B cell (primary cell): Measurements from ENCODE around the gene PMIS2. TPM values are rescaled to one million over a fixed set of nuclear protein-coding genes. Genes with fewer than 3 reads are reported as not detected.
A peak's percentile ranks its signal among the peaks of the same experiment; 100 is the strongest.

Experiments used
- ATAC-seq: fragments of 200-7000 bp; cut with Tn5 transposase; one replicate; pipeline ENCODE4 v1.10.0; 2021; ENCODE audit warnings: low read depth, mild to moderate bottlenecking, moderate number of reproducible peaks, moderate library complexity
- CTCF ChIA-PET: fragments of 350-600 bp; sonication (Branson Sonifier 250); formaldehyde crosslinking; loops from one replicate; lab custom pipeline; 2021; ENCODE audit warnings: antibody characterized with exemption, inconsistent platforms; lab: Charles Lee
- POLR2A ChIA-PET: fragments of 350-600 bp; sonication (Branson Sonifier 250); formaldehyde crosslinking; loops from one replicate; lab custom pipeline; 2021; ENCODE audit warnings: antibody characterized with exemption; lab: Charles Lee
- DNase-seq: peaks from one replicate; pipeline ENCODE4 v3.0.0; 2013
- H2AFZ ChIP-seq: 2 replicates; pipeline ENCODE4 v1.6.1; 2012; ENCODE audit warnings: mild to moderate bottlenecking, low read depth, low read length; ENCODE audit not compliant: insufficient read depth, poor library complexity, severe bottlenecking
- H3K27ac ChIP-seq, 2 donors: 1 replicate in 1 of 2; 2 replicates in 1 of 2; pipeline ENCODE4 v1.5.1; 2012 to 2013; ENCODE audit warnings: low read length in 2 of 2, mild to moderate bottlenecking in 2 of 2, moderate library complexity in 1 of 2
- H3K27me3 ChIP-seq, 4 experiments: fragments of 200-600 bp in 1 of 4; sonication (generic) in 1 of 4; replicated peaks in 1 of 4; 1 replicate in 2 of 4; 2 replicates in 2 of 4; pipeline versions ENCODE4 v1.6.1 to v1.7.0; 2013 to 2016; ENCODE audit warnings: low read length in 3 of 4, mild to moderate bottlenecking in 2 of 4, mixed read lengths in 1 of 4, moderate library complexity in 1 of 4; ENCODE audit not compliant: insufficient read depth in 4 of 4, control insufficient read depth in 3 of 4; ENCODE audit errors: control extremely low read depth in 1 of 4
- H3K36me3 ChIP-seq, 2 experiments: replicated peaks in 1 of 2; 1 replicate in 1 of 2; 2 replicates in 1 of 2; pipeline versions ENCODE4 v1.6.1 to v1.7.1; 2013; ENCODE audit warnings: low read length in 1 of 2; ENCODE audit not compliant: insufficient read depth in 2 of 2, control insufficient read depth in 1 of 2; ENCODE audit errors: control extremely low read depth in 1 of 2, extremely low read depth in 1 of 2
- H3K4me1 ChIP-seq, 2 donors: fragments of 200-600 bp in 1 of 2; sonication (generic) in 1 of 2; 1 replicate in 1 of 2; 2 replicates in 1 of 2; pipeline versions ENCODE4 v1.5.1 to v1.6.1; 2013 to 2017; ENCODE audit warnings: low read length in 2 of 2; ENCODE audit not compliant: control insufficient read depth in 2 of 2, insufficient read depth in 2 of 2
- H3K4me2 ChIP-seq: replicated peaks from 2 replicates; pipeline ENCODE3; 2012; ENCODE audit warnings: mild to moderate bottlenecking, low read depth, low read length; ENCODE audit not compliant: poor library complexity, severe bottlenecking
- H3K4me3 ChIP-seq, 5 experiments: fragments of 200-600 bp in 1 of 5; sonication (generic) in 1 of 5; 1 replicate in 3 of 5; 2 replicates in 2 of 5; pipeline versions ENCODE4 v1.5.1 to v1.7.0; 2011 to 2016; ENCODE audit warnings: low read length in 4 of 5, mild to moderate bottlenecking in 4 of 5, low read depth in 2 of 5, control low read depth in 1 of 5, moderate library complexity in 1 of 5; ENCODE audit not compliant: insufficient read depth in 1 of 5; ENCODE audit errors: control extremely low read depth in 1 of 5, extremely low read depth in 1 of 5
- H3K79me2 ChIP-seq: fragments of 200-600 bp; sonication (generic); one replicate; pipeline ENCODE4 v1.6.0; 2016; ENCODE audit warnings: low read length; ENCODE audit not compliant: control insufficient read depth, insufficient read depth
- H3K9ac ChIP-seq: fragments of 200-600 bp; sonication (generic); 2 replicates; pipeline ENCODE4 v1.6.1; 2017; ENCODE audit warnings: mild to moderate bottlenecking, low read length, moderate library complexity
- H3K9me3 ChIP-seq, 3 donors: one replicate each; pipeline versions ENCODE4 v1.6.1 to v1.7.1; 2013; ENCODE audit warnings: low read length in 2 of 3; ENCODE audit not compliant: control insufficient read depth in 2 of 3, insufficient read depth in 1 of 3; ENCODE audit errors: control extremely low read depth in 1 of 3
- H4K20me1 ChIP-seq: 2 replicates; pipeline ENCODE4 v1.6.0; 2012; ENCODE audit warnings: mild to moderate bottlenecking, low read length; ENCODE audit not compliant: insufficient read depth, control insufficient read depth, poor library complexity, severe bottlenecking
- H3K27ac Mint-ChIP-seq: one replicate; pipeline ENCODE4 v1.8.0; 2021; ENCODE audit warnings: mixed read lengths
- H3K27me3 Mint-ChIP-seq: one replicate; pipeline ENCODE4 v1.8.0; 2021; ENCODE audit warnings: mixed read lengths
- H3K4me1 Mint-ChIP-seq: one replicate; pipeline ENCODE4 v1.8.0; 2021; ENCODE audit warnings: mixed read lengths
- H3K4me3 Mint-ChIP-seq: one replicate; pipeline ENCODE4 v1.8.0; 2021; ENCODE audit warnings: mixed read lengths
- H3K9me3 Mint-ChIP-seq: one replicate; pipeline ENCODE4 v1.8.0; 2022; ENCODE audit warnings: mixed read lengths; ENCODE audit not compliant: insufficient read depth
- CTCF ChIP-seq: fragments of 200-600 bp; IDR thresholded peaks from one replicate; pipeline ENCODE4 v1.8.0; 2022; ENCODE audit warnings: antibody characterized with exemption, mild to moderate bottlenecking
- EZH2 ChIP-seq: IDR thresholded peaks from 2 replicates; pipeline ENCODE4 v1.6.1; 2012; ENCODE audit warnings: borderline replicate concordance, low read depth, mild to moderate bottlenecking, moderate library complexity, low read length; ENCODE audit not compliant: insufficient read depth, poor library complexity, severe bottlenecking
- WGBS: methylation state at CpG from one replicate; pipeline ENCODE4 v1.1.5; 2013; ENCODE audit warnings: missing lambda C conversion rate; ENCODE audit not compliant: insufficient coverage; 5-methylcytosine and 5-hydroxymethylcytosine counted together
- intact Hi-C: fragments of 100-400 bp; cut with micrococcal nuclease; formaldehyde crosslinking; loops from one replicate; pipeline ENCODE4 v1.10.0; 2022
- polyA plus RNA-seq: library from polyadenylated mRNA; depleted of rRNA; stranded (reverse); fragments of >200 nt; gene quantifications from 2 replicates; pipeline ENCODE4 v1.2.3, GENCODE V29; 2012
- total RNA-seq, 2 donors: library from RNA; stranded (reverse); fragments of 120-200 nt in 1 of 2; gene quantifications; 1 replicate in 1 of 2; 2 replicates in 1 of 2; pipeline versions ENCODE4 v1.2.3 to v1.2.4, GENCODE V29; 2013 to 2022

Gene PMIS2
- total and polyA plus RNA-seq, 2 donors (not counting 1 experiment from before 2014, with no cell fraction given) = not detected

DNA sequence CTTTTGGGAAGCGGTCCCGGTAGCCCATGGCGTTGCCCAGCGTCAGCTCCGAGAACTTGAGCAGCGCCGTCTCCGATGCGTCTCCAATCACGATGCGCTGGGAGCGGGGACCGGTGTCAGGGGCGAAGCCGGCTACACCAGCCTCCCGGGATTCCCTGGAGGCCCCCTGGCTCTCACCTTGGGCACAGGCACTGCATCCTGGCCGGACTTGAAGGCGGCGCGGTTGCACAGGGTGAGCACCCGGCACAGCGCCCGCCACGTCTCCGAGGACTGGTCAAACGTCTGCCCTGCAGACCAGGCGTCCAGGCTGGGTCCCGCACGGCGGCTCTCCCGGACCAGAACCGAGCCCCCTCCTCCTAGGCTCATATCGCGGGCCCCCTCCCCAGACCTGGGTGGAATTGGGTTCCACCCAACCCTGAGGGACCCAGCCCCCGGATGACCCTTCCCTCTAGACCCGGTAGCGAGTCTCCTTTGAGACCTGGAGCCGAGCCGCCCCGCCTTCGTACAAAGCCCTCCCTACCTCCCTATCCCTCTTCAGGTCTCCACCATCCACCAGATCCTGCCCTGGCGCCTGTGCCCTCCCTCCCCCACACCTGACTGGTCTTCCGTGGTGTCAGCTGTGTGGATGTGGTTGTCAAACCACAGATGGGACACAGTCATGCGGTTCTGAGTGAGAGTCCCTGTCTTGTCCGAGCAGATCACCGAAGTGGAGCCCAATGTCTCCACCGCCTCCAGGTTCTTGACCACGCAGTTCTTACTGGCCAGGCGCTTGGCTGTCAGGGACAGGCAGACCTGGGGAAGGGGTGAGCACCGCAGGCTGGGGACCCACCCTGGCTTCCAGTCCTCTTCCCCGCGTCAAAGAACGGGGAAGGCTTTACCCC is 27.3 kb upstream of the PMIS2 start:
- peaks cover 0 to 14% (median 0%) of the 10 kb centered on the region in 3 donors for H3K9me3 ChIP-seq
- no peak overlapping the region for H3K27ac Mint-ChIP-seq
- no peak for ATAC-seq
- H3K4me2 ChIP-seq = peak overlapping the region; percentile 74
- H3K79me2 ChIP-seq = no peaks in the 10 kb centered on the region
- H3K4me1 ChIP-seq = peaks cover 23 to 24% of the 10 kb centered on the region in 2 donors
- no peaks in the 10 kb centered on the region for H3K36me3 ChIP-seq
- peak; percentile 31 for DNase-seq
- H3K9ac ChIP-seq = peak overlapping the region; percentile 37
- peaks cover 27% of the 10 kb centered on the region for H3K4me1 Mint-ChIP-seq
- peak overlapping the region; percentile 54 for H2AFZ ChIP-seq
- ChIA-PET CTCF (interaction anchor here (1.0 to 1.8 kb wide), 3 partner anchors 10 to 48 kb away, joined by 3 to 8 read pairs (median 4); no protein-coding TSS in a partner anchor), POLR2A (no interaction called here)
- no peaks in the 10 kb centered on the region for H3K9me3 Mint-ChIP-seq
- TF ChIP-seq CTCF = no peak
- no peak for TF ChIP-seq EZH2
- 32% methylated on average over 48 of the region's 53 CpGs for WGBS
- H3K27me3 Mint-ChIP-seq = peaks cover 44% of the 10 kb centered on the region
- H3K4me3 ChIP-seq = peak overlapping the region in 3 of 5 experiments; percentile 32 to 45 (median 42)
- peaks cover 0 to 48% (median 10%) of the 10 kb centered on the region in 4 experiments for H3K27me3 ChIP-seq
- H3K4me3 Mint-ChIP-seq = peak overlapping the region; percentile 67
- intact Hi-C loops = no loop called here
- no peaks in the 10 kb centered on the region for H4K20me1 ChIP-seq
- H3K27ac ChIP-seq = no peak overlapping the region

GRCh38 chr19:35559281-35559659 is 26.7 kb upstream of the PMIS2 start:
- Mint-ChIP-seq H3K4me1 (peaks cover 27% of the 10 kb centered on the region), H3K9me3 (no peaks in the 10 kb centered on the region), H3K4me3 (peak overlapping the region; percentile 55), H3K27ac (peak overlapping the region; percentile 63), H3K27me3 (peaks cover 47% of the 10 kb centered on the region)
- Histone ChIP-seq H3K4me1 (peaks cover 23 to 24% of the 10 kb centered on the region in 2 donors), H3K9ac (no peak overlapping the region), H3K4me3 (no peak overlapping the region), H4K20me1 (no peaks in the 10 kb centered on the region), H2AFZ (no peak overlapping the region), H3K27ac (no peak overlapping the region), H3K9me3 (peaks cover 0 to 14% (median 0%) of the 10 kb centered on the region in 3 donors), H3K36me3 (no peaks in the 10 kb centered on the region), H3K4me2 (peak overlapping the region; percentile 74), H3K27me3 (peaks cover 0 to 48% (median 10%) of the 10 kb centered on the region in 4 experiments), H3K79me2 (no peaks in the 10 kb centered on the region)
- ChIA-PET POLR2A (no interaction called here), CTCF (interaction anchor here (1.0 to 1.7 kb wide), 2 partner anchors 11 to 49 kb away, joined by 3 to 8 read pairs; no protein-coding TSS in a partner anchor)
- peak; percentile 65 for DNase-seq
- TF ChIP-seq CTCF (no peak), EZH2 (no peak)
- intact Hi-C loops = no loop called here
- peak; percentile 82 for ATAC-seq
- WGBS = 60% methylated on average over 11 of the region's 11 CpGs
